Stimulated activated CD8-positive, alpha-beta memory T cell treated with anti-CD3 and anti-CD28 coated beads, Interleukin-4, amount 100 ng/mL, for 1 hour (primary cell): ENCODE measurements around the gene RGPD6.
"Not testable (repeated sequence)": the region's sequence is repeated elsewhere in the genome, so short reads cannot be mapped to it uniquely, and the experiment has no call there.

Experiments used
- DNase-seq, 2 donors: peaks; one replicate each; pipeline ENCODE4 v3.0.0-alpha.2; 2020; ENCODE audit warnings: low read depth in 2 of 2, low spot score in 1 of 2

Gene RGPD6

GRCh38 chr2:110576763-110577416 lies at the start of gene RGPD6:
RGPD6 (minus strand) TSS chr2:110577222; CDS start chr2:110577024, 198 bp downstream.
- DNase-seq = not testable (repeated sequence)

- not testable (repeated sequence) for DNase-seq
Observed at GRCh38 chr2:110619326-110619939, 42.4 kb upstream of the RGPD6 start.

GRCh38 chr2:110613927-110614326 lies 36.9 kb upstream of the RGPD6 start:
- DNase-seq = not testable (repeated sequence)

- not testable (repeated sequence) for DNase-seq
Observed at GRCh38 chr2:110610613-110611250, 33.7 kb upstream of the RGPD6 start.

- DNase-seq = not testable (repeated sequence)
Observed at GRCh38 chr2:110609843-110610612, 33.0 kb upstream of the RGPD6 start.

- not testable (repeated sequence) for DNase-seq
Observed at GRCh38 chr2:110608788-110609502, 31.9 kb upstream of the RGPD6 start.

GRCh38 chr2:110605057-110605456 lies 28.0 kb upstream of the RGPD6 start:
- DNase-seq = not testable (repeated sequence)

- not testable (repeated sequence) for DNase-seq
Observed at GRCh38 chr2:110603917-110604591, 27.0 kb upstream of the RGPD6 start.

- DNase-seq = not testable (repeated sequence)
Observed at GRCh38 chr2:110602139-110602538, 25.1 kb upstream of the RGPD6 start.

- not testable (repeated sequence) for DNase-seq
Observed at GRCh38 chr2:110591973-110592372, 15.0 kb upstream of the RGPD6 start.

- DNase-seq = not testable (repeated sequence)
Observed at GRCh38 chr2:110589677-110590330, 12.8 kb upstream of the RGPD6 start.

- DNase-seq = not testable (repeated sequence)
Observed at GRCh38 chr2:110588520-110588919, 11.5 kb upstream of the RGPD6 start.

- not testable (repeated sequence) for DNase-seq
Observed at GRCh38 chr2:110579216-110579965, 2.4 kb upstream of the RGPD6 start.

- DNase-seq = not testable (repeated sequence)
Observed at GRCh38 chr2:110578429-110578828, 1.4 kb upstream of the RGPD6 start.

- DNase-seq = not testable (repeated sequence)
Observed at GRCh38 chr2:110499755-110500377, 77.2 kb downstream of the RGPD6 start.

- not testable (repeated sequence) for DNase-seq
Observed at GRCh38 chr2:110496027-110496426, 81.0 kb downstream of the RGPD6 start.

GRCh38 chr2:110494488-110494887 lies 82.5 kb downstream of the RGPD6 start:
- not testable (repeated sequence) for DNase-seq

- not testable (repeated sequence) for DNase-seq
Observed at GRCh38 chr2:110488991-110489390, 88.0 kb downstream of the RGPD6 start.
